A673 (cell line): ENCODE results near the gene C19orf53.

Experiments used
- EZH2 ChIP-seq: fragments of 200-600 bp; sonication (generic); IDR thresholded peaks from 2 replicates; pipeline ENCODE4 v1.6.1; 2017; ENCODE audit warnings: borderline replicate concordance, low read depth, mild to moderate bottlenecking, mixed read lengths, antibody characterized with exemption, low read length; ENCODE audit not compliant: poor library complexity, severe bottlenecking
- TF ChIP-seq, protein P1 (sequence below): fragments of 300-800, 200-600 bp; sonication (generic); conservative IDR thresholded peaks from 2 replicates; pipeline ENCODE4 v1.5.1; 2017; ENCODE audit warnings: low read depth, mild to moderate bottlenecking, antibody characterized with exemption, low read length, moderate library complexity, mixed read lengths

DNA sequence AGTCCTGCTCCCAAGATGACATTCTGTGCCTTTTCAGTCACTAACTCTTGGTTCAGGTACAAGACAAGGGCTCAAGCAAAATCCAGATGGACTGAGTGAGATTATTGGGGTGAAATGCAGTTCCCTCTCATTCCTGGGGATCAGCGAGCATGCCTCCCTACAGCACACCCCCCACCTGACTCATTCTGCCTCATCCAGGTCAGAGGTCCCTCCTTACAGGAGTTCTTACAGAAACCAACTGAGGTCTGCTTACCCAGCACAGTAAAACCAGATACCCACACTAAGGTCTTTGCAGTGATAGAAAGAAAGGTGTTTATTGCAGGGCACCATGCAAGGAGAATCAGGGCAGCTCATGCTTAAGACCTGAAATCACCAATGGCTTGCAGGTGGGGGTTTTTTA lies 31.5 kb upstream of the C19orf53 start:
- TF ChIP-seq, protein P1, sequence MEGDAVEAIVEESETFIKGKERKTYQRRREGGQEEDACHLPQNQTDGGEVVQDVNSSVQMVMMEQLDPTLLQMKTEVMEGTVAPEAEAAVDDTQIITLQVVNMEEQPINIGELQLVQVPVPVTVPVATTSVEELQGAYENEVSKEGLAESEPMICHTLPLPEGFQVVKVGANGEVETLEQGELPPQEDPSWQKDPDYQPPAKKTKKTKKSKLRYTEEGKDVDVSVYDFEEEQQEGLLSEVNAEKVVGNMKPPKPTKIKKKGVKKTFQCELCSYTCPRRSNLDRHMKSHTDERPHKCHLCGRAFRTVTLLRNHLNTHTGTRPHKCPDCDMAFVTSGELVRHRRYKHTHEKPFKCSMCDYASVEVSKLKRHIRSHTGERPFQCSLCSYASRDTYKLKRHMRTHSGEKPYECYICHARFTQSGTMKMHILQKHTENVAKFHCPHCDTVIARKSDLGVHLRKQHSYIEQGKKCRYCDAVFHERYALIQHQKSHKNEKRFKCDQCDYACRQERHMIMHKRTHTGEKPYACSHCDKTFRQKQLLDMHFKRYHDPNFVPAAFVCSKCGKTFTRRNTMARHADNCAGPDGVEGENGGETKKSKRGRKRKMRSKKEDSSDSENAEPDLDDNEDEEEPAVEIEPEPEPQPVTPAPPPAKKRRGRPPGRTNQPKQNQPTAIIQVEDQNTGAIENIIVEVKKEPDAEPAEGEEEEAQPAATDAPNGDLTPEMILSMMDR: no peak
- TF ChIP-seq EZH2: no peak
